Osteoblast (primary cell): ENCODE measurements around the gene MESD. TPM values are rescaled to one million over a fixed set of nuclear protein-coding genes. Genes with fewer than 3 reads are reported as not detected.

ENCODE experiments used
- DNase-seq: peaks from one replicate; pipeline ENCODE4 v3.0.0; 2011; ENCODE audit warnings: low spot score, mixed read lengths; ENCODE audit not compliant: insufficient read length; ENCODE audit errors: missing footprints
- H2AFZ ChIP-seq: 2 replicates; pipeline ENCODE4 v1.6.0; 2011; ENCODE audit warnings: mild to moderate bottlenecking, low read length
- H3K27ac ChIP-seq: 2 replicates; pipeline ENCODE4 v1.5.1; 2011; ENCODE audit warnings: mild to moderate bottlenecking, low read depth, low read length, moderate library complexity
- H3K27me3 ChIP-seq: 2 replicates; pipeline ENCODE4 v1.6.0; 2012; ENCODE audit warnings: mild to moderate bottlenecking, control low read depth, inconsistent platforms, low read length, moderate library complexity; ENCODE audit not compliant: insufficient read depth
- H3K36me3 ChIP-seq: 2 replicates; pipeline ENCODE4 v1.5.1; 2011; ENCODE audit warnings: mild to moderate bottlenecking, low read length, control low read depth, moderate library complexity; ENCODE audit not compliant: insufficient read depth
- H3K4me1 ChIP-seq: 2 replicates; pipeline ENCODE4 v1.5.1; 2011; ENCODE audit warnings: mild to moderate bottlenecking, low read length, control low read depth, moderate library complexity; ENCODE audit not compliant: insufficient read depth
- H3K4me2 ChIP-seq: 2 replicates; pipeline ENCODE4 v1.6.0; 2011; ENCODE audit warnings: mild to moderate bottlenecking, low read length; ENCODE audit not compliant: insufficient read depth
- H3K4me3 ChIP-seq: fragments of 200-600 bp; sonication (generic); 3 replicates; pipeline ENCODE4 v1.5.1; 2012; ENCODE audit warnings: mild to moderate bottlenecking, low read length, inconsistent platforms; ENCODE audit not compliant: insufficient read depth
- H3K79me2 ChIP-seq: 2 replicates; pipeline ENCODE4 v1.6.0; 2012; ENCODE audit warnings: mild to moderate bottlenecking, low read length, control low read depth, inconsistent platforms; ENCODE audit not compliant: insufficient read depth
- H3K9me3 ChIP-seq: 2 replicates; pipeline ENCODE4 v1.5.1; 2011; ENCODE audit warnings: low read depth, low read length, control low read depth
- H4K20me1 ChIP-seq: 2 replicates; pipeline ENCODE4 v1.6.0; 2012; ENCODE audit warnings: mild to moderate bottlenecking, low read length, control low read depth; ENCODE audit not compliant: insufficient read depth
- CTCF ChIP-seq: IDR thresholded peaks from 2 replicates; pipeline ENCODE4 v1.5.1; 2011; ENCODE audit warnings: mild to moderate bottlenecking, low read depth, low read length, moderate library complexity; ENCODE audit errors: extremely low read depth
- total RNA-seq: library from RNA; depleted of rRNA; stranded (reverse); fragments of >200 nt; gene quantifications from 2 replicates; pipeline ENCODE4 v1.2.3, GENCODE V29; 2012

Gene MESD
- total RNA-seq, 1 donor, result 16.6 TPM

- Histone ChIP-seq H3K4me1 (no peaks in the 10 kb centered on the region), H3K9me3 (no peaks in the 10 kb centered on the region), H3K27ac (no peak overlapping the region), H3K79me2 (no peaks in the 10 kb centered on the region), H3K36me3 (no peaks in the 10 kb centered on the region), H3K4me3 (no peak overlapping the region), H2AFZ (no peak overlapping the region), H3K27me3 (no peaks in the 10 kb centered on the region), H3K4me2 (no peak overlapping the region), H4K20me1 (no peaks in the 10 kb centered on the region)
- no peak for TF ChIP-seq CTCF
- DNase-seq, result no peak
These were observed 40.7 kb upstream of the MESD start for GRCh38 chr15:81030301-81030750.

- no peak overlapping the region for H3K4me3 ChIP-seq
- no peak overlapping the region for H2AFZ ChIP-seq
- H3K27ac ChIP-seq, result no peak overlapping the region
- H3K4me1 ChIP-seq, result no peaks in the 10 kb centered on the region
- TF ChIP-seq CTCF, result no peak
- no peak overlapping the region for H3K4me2 ChIP-seq
- no peaks in the 10 kb centered on the region for H3K36me3 ChIP-seq
- no peaks in the 10 kb centered on the region for H3K79me2 ChIP-seq
- no peaks in the 10 kb centered on the region for H3K27me3 ChIP-seq
- peak; percentile 11 for DNase-seq
- no peaks in the 10 kb centered on the region for H4K20me1 ChIP-seq
- no peaks in the 10 kb centered on the region for H3K9me3 ChIP-seq
These were observed 40.0 kb upstream of the MESD start for GRCh38 chr15:81029414-81030300.

GRCh38 chr15:81026836-81027599 is 37.4 kb upstream of the MESD start:
- DNase-seq, result no peak
- no peak overlapping the region for H3K27ac ChIP-seq
- H3K79me2 ChIP-seq, result no peaks in the 10 kb centered on the region
- no peak overlapping the region for H3K4me2 ChIP-seq
- no peaks in the 10 kb centered on the region for H4K20me1 ChIP-seq
- no peak overlapping the region for H2AFZ ChIP-seq
- no peaks in the 10 kb centered on the region for H3K36me3 ChIP-seq
- TF ChIP-seq CTCF, result no peak
- H3K9me3 ChIP-seq, result no peaks in the 10 kb centered on the region
- H3K4me3 ChIP-seq, result no peak overlapping the region
- peaks cover 14% of the 10 kb centered on the region for H3K4me1 ChIP-seq
- H3K27me3 ChIP-seq, result no peaks in the 10 kb centered on the region
